Measurements from ENCODE around the gene ABLIM3. TPM values are rescaled to one million over a fixed set of nuclear protein-coding genes. Genes with fewer than 3 reads are reported as not detected.
A peak's percentile ranks its signal among the peaks of the same experiment; 100 is the strongest.

The ABLIM3 gene
- total and polyA plus RNA-seq, 9 of the 15 experiments (the other 6 are each of a cell fraction or from before 2014, with no cell fraction given): 0.03 to 0.38 (median 0.11) TPM

DNA sequence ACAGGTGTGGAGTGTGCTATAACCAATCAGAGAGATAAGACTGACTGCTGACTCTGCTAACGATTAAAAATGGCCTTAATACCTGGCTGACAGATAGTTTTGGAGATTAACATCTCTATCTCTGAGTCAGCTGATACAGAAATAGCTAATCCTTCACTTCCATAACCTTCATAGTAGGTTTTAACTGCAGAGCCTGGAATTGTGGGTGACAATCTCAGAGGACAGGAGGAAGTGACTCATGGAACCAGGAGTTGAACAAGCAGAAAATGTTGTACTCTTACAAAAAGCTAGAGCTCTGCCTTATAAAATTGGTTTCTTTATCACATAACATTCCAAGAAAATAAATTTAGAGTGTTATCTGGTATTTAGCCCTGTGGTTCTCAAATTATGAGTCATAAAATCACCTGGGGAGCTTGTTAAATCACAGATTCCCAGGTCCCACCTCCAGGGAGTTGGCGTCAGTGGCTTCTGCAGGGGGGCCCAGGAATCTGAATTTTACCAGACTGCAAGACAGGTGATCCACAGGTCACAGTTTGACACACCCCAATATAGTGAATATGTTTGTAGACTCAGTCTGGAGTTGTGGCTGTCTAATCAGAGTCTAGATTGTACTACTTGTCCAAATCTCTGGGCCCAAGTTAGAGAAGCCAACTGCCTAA is 86.0 kb downstream of the ABLIM3 start (continued):
- TF ChIP-seq, protein P1, sequence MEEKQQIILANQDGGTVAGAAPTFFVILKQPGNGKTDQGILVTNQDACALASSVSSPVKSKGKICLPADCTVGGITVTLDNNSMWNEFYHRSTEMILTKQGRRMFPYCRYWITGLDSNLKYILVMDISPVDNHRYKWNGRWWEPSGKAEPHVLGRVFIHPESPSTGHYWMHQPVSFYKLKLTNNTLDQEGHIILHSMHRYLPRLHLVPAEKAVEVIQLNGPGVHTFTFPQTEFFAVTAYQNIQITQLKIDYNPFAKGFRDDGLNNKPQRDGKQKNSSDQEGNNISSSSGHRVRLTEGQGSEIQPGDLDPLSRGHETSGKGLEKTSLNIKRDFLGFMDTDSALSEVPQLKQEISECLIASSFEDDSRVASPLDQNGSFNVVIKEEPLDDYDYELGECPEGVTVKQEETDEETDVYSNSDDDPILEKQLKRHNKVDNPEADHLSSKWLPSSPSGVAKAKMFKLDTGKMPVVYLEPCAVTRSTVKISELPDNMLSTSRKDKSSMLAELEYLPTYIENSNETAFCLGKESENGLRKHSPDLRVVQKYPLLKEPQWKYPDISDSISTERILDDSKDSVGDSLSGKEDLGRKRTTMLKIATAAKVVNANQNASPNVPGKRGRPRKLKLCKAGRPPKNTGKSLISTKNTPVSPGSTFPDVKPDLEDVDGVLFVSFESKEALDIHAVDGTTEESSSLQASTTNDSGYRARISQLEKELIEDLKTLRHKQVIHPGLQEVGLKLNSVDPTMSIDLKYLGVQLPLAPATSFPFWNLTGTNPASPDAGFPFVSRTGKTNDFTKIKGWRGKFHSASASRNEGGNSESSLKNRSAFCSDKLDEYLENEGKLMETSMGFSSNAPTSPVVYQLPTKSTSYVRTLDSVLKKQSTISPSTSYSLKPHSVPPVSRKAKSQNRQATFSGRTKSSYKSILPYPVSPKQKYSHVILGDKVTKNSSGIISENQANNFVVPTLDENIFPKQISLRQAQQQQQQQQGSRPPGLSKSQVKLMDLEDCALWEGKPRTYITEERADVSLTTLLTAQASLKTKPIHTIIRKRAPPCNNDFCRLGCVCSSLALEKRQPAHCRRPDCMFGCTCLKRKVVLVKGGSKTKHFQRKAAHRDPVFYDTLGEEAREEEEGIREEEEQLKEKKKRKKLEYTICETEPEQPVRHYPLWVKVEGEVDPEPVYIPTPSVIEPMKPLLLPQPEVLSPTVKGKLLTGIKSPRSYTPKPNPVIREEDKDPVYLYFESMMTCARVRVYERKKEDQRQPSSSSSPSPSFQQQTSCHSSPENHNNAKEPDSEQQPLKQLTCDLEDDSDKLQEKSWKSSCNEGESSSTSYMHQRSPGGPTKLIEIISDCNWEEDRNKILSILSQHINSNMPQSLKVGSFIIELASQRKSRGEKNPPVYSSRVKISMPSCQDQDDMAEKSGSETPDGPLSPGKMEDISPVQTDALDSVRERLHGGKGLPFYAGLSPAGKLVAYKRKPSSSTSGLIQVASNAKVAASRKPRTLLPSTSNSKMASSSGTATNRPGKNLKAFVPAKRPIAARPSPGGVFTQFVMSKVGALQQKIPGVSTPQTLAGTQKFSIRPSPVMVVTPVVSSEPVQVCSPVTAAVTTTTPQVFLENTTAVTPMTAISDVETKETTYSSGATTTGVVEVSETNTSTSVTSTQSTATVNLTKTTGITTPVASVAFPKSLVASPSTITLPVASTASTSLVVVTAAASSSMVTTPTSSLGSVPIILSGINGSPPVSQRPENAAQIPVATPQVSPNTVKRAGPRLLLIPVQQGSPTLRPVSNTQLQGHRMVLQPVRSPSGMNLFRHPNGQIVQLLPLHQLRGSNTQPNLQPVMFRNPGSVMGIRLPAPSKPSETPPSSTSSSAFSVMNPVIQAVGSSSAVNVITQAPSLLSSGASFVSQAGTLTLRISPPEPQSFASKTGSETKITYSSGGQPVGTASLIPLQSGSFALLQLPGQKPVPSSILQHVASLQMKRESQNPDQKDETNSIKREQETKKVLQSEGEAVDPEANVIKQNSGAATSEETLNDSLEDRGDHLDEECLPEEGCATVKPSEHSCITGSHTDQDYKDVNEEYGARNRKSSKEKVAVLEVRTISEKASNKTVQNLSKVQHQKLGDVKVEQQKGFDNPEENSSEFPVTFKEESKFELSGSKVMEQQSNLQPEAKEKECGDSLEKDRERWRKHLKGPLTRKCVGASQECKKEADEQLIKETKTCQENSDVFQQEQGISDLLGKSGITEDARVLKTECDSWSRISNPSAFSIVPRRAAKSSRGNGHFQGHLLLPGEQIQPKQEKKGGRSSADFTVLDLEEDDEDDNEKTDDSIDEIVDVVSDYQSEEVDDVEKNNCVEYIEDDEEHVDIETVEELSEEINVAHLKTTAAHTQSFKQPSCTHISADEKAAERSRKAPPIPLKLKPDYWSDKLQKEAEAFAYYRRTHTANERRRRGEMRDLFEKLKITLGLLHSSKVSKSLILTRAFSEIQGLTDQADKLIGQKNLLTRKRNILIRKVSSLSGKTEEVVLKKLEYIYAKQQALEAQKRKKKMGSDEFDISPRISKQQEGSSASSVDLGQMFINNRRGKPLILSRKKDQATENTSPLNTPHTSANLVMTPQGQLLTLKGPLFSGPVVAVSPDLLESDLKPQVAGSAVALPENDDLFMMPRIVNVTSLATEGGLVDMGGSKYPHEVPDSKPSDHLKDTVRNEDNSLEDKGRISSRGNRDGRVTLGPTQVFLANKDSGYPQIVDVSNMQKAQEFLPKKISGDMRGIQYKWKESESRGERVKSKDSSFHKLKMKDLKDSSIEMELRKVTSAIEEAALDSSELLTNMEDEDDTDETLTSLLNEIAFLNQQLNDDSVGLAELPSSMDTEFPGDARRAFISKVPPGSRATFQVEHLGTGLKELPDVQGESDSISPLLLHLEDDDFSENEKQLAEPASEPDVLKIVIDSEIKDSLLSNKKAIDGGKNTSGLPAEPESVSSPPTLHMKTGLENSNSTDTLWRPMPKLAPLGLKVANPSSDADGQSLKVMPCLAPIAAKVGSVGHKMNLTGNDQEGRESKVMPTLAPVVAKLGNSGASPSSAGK (IDR thresholded peaks at IDR 0.05): no peak
- TF ChIP-seq ETV1 (tag; conservative IDR thresholded peaks at IDR 0.05; ENCODE audit: low read depth) (0 out of 2 replicates have a peak, but pooled peaks have one; percentile 29), GATAD2A (IDR thresholded peaks at IDR 0.05) (no peak), CHD4 (IDR thresholded peaks at IDR 0.05; ENCODE audit: insufficient read depth, insufficient replicate concordance, low read depth, low read length, poor library complexity, severe bottlenecking) (no peak), FOXJ3 (CRISPR knock-in tag; IDR thresholded peaks at IDR 0.05) (no peak), CBX5 (IDR thresholded peaks at IDR 0.05; ENCODE audit: borderline replicate concordance, low read depth) (no peak), LEF1 (IDR thresholded peaks at IDR 0.05) (no peak)
- TF ChIP-seq, protein P2, sequence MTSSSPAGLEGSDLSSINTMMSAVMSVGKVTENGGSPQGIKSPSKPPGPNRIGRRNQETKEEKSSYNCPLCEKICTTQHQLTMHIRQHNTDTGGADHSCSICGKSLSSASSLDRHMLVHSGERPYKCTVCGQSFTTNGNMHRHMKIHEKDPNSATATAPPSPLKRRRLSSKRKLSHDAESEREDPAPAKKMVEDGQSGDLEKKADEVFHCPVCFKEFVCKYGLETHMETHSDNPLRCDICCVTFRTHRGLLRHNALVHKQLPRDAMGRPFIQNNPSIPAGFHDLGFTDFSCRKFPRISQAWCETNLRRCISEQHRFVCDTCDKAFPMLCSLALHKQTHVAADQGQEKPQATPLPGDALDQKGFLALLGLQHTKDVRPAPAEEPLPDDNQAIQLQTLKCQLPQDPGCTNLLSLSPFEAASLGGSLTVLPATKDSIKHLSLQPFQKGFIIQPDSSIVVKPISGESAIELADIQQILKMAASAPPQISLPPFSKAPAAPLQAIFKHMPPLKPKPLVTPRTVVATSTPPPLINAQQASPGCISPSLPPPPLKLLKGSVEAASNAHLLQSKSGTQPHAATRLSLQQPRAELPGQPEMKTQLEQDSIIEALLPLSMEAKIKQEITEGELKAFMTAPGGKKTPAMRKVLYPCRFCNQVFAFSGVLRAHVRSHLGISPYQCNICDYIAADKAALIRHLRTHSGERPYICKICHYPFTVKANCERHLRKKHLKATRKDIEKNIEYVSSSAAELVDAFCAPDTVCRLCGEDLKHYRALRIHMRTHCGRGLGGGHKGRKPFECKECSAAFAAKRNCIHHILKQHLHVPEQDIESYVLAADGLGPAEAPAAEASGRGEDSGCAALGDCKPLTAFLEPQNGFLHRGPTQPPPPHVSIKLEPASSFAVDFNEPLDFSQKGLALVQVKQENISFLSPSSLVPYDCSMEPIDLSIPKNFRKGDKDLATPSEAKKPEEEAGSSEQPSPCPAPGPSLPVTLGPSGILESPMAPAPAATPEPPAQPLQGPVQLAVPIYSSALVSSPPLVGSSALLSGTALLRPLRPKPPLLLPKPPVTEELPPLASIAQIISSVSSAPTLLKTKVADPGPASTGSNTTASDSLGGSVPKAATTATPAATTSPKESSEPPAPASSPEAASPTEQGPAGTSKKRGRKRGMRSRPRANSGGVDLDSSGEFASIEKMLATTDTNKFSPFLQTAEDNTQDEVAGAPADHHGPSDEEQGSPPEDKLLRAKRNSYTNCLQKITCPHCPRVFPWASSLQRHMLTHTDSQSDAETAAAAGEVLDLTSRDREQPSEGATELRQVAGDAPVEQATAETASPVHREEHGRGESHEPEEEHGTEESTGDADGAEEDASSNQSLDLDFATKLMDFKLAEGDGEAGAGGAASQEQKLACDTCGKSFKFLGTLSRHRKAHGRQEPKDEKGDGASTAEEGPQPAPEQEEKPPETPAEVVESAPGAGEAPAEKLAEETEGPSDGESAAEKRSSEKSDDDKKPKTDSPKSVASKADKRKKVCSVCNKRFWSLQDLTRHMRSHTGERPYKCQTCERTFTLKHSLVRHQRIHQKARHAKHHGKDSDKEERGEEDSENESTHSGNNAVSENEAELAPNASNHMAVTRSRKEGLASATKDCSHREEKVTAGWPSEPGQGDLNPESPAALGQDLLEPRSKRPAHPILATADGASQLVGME (CRISPR knock-in tag; IDR thresholded peaks at IDR 0.05): no peak
- TF ChIP-seq, protein P3, sequence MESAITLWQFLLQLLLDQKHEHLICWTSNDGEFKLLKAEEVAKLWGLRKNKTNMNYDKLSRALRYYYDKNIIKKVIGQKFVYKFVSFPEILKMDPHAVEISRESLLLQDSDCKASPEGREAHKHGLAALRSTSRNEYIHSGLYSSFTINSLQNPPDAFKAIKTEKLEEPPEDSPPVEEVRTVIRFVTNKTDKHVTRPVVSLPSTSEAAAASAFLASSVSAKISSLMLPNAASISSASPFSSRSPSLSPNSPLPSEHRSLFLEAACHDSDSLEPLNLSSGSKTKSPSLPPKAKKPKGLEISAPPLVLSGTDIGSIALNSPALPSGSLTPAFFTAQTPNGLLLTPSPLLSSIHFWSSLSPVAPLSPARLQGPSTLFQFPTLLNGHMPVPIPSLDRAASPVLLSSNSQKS (CRISPR knock-in tag; IDR thresholded peaks at IDR 0.05): no peak

Measured in K562 (cell line).